IPS DF 19.7 (cell line): Measurements from ENCODE around the gene PATZ1.

Source experiments
- DNase-seq: peaks from one replicate; pipeline ENCODE4 v3.0.0-alpha.2; 2013; ENCODE audit warnings: low read depth, low spot score

PATZ1 gene

GRCh38 chr22:31313366-31314147, 32.6 kb downstream of the PATZ1 start:
- DNase-seq, result peak; percentile 64

- DNase-seq, result no peak
Measured at GRCh38 chr22:31308181-31308580, 38.0 kb downstream of the PATZ1 start.

GRCh38 chr22:31305194-31305593, 41.0 kb downstream of the PATZ1 start:
- no peak for DNase-seq

- no peak for DNase-seq
Measured at GRCh38 chr22:31302537-31302936, 43.6 kb downstream of the PATZ1 start.

GRCh38 chr22:31302006-31302405, 44.1 kb downstream of the PATZ1 start:
- DNase-seq, result no peak

GRCh38 chr22:31300896-31301295, 45.2 kb downstream of the PATZ1 start:
- no peak for DNase-seq

- no peak for DNase-seq
Measured at GRCh38 chr22:31295831-31296657, 50.1 kb downstream of the PATZ1 start.

- DNase-seq, result no peak
Measured at GRCh38 chr22:31295360-31295759, 50.8 kb downstream of the PATZ1 start.

GRCh38 chr22:31292236-31292989, 53.7 kb downstream of the PATZ1 start, which contains the start of gene PIK3IP1:
TSS of gene PIK3IP1 (minus strand) at chr22:31292488. CDS start at chr22:31292344, 144 bp downstream.
- DNase-seq, result peak; percentile 87

GRCh38 chr22:31291481-31292235, 54.5 kb downstream of the PATZ1 start:
- no peak for DNase-seq

- DNase-seq, result no peak
Measured at GRCh38 chr22:31290494-31291471, 55.4 kb downstream of the PATZ1 start.

- no peak for DNase-seq
Measured at GRCh38 chr22:31289344-31289743, 56.8 kb downstream of the PATZ1 start.

GRCh38 chr22:31288496-31289240, 57.5 kb downstream of the PATZ1 start:
- no peak for DNase-seq

GRCh38 chr22:31287818-31288495, 58.2 kb downstream of the PATZ1 start:
- no peak for DNase-seq

GRCh38 chr22:31286360-31287255, 59.5 kb downstream of the PATZ1 start:
- no peak for DNase-seq

GRCh38 chr22:31284281-31285155, 61.6 kb downstream of the PATZ1 start:
- no peak for DNase-seq
